ENCODE measurements around the gene ATCAY. TPM values are rescaled to one million over a fixed set of nuclear protein-coding genes. Genes with fewer than 3 reads are reported as not detected.
"Not testable (repeated sequence)": the region's sequence is repeated elsewhere in the genome, so short reads cannot be mapped to it uniquely, and the experiment has no call there.

ATCAY gene
- total RNA-seq, 2 donors from 2014 or later: not detected

DNA sequence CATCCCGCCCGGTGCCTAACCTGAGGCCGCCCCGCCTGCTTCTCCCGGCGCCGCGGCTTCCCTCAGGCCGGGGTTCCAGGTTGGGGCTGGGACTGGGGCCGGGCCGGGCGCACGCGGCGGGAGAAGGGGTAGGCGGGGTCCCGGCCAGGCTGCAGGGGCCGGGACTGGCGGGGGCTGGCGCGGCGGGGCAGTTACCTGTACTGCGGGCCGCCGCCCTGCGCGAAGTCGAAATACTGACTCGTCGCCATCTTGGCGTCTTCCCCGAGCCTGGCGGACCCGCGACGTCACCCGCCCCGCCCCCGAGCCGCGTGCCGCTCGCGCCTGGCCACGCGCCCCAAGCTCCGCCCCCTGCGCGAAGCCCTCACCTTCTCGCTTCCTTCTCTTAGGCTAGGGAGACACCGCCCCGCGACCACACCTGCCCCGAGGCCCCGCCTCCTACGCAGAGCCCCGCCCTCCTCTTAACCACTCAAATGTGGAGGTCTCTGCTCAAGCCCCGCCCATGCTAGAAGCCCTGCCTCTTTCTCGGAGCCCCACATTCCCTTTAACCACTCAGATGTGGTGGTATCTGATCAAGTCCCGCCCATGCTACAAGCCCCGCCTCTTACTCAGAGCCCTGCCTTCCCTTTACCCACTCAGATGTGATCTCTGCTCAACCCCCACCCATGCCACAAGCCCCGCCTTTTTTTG is 11.6 kb upstream of the ATCAY start, which contains the start of gene ZFR2:
TSS of gene ZFR2 (minus strand) at position 269 of the 687 bp plus-strand sequence. CDS start at position 248, 21 bp downstream.
- H3K27ac ChIP-seq: no peak within 1 kb of the TSS
- H3K9me3 ChIP-seq: no peaks in the 10 kb centered on the region
- no peak for ATAC-seq (ENCODE audit: insufficient number of reproducible peaks, low FRiP score, low read depth)
- TF ChIP-seq, protein P1, sequence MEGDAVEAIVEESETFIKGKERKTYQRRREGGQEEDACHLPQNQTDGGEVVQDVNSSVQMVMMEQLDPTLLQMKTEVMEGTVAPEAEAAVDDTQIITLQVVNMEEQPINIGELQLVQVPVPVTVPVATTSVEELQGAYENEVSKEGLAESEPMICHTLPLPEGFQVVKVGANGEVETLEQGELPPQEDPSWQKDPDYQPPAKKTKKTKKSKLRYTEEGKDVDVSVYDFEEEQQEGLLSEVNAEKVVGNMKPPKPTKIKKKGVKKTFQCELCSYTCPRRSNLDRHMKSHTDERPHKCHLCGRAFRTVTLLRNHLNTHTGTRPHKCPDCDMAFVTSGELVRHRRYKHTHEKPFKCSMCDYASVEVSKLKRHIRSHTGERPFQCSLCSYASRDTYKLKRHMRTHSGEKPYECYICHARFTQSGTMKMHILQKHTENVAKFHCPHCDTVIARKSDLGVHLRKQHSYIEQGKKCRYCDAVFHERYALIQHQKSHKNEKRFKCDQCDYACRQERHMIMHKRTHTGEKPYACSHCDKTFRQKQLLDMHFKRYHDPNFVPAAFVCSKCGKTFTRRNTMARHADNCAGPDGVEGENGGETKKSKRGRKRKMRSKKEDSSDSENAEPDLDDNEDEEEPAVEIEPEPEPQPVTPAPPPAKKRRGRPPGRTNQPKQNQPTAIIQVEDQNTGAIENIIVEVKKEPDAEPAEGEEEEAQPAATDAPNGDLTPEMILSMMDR (IDR thresholded peaks at IDR 0.05): no peak
- H3K4me3 ChIP-seq: peak within 1 kb of the TSS; percentile 13
- H3K4me1 ChIP-seq (ENCODE audit: control insufficient read depth in 1 of 2, low read depth in 2 of 2): no peaks in the 10 kb centered on the region
- no peaks in the 10 kb centered on the region for H3K36me3 ChIP-seq
- H3K27me3 ChIP-seq (replicated peaks; ENCODE audit: insufficient read depth): peaks cover 8% of the 10 kb centered on the region
- DNase-seq (ENCODE audit: low spot score): no peak

DNA sequence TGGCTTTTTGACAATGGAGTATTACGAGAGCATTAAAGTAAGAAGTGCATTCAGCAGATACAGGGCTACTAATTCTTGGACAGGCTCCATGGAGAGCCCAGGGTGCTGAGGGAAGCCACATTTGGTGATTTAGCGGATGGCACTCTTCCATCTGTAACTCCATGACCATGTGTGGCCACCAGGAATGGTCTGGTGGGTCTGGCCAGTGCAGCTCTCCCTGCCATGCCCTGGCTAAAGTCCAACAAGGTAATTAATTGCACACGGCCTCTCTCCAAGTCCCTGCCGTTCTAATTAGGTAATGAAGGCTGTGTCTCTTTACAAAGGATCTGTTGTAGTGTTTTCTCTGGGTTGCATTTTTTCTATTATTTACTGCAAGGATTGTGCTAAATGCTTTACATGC is 7.3 kb upstream of the ATCAY start:
- Histone ChIP-seq H3K27ac (no peak overlapping the region), H3K9me3 (no peaks in the 10 kb centered on the region), H3K36me3 (no peaks in the 10 kb centered on the region), H3K4me1 (ENCODE audit: control insufficient read depth in 1 of 2, low read depth in 2 of 2) (no peaks in the 10 kb centered on the region), H3K4me3 (no peak overlapping the region), H3K27me3 (replicated peaks; ENCODE audit: insufficient read depth) (peaks cover 2% of the 10 kb centered on the region)
- ATAC-seq (ENCODE audit: insufficient number of reproducible peaks, low FRiP score, low read depth) (no peak), DNase-seq (ENCODE audit: low spot score) (no peak)
- TF ChIP-seq, protein P1 (IDR thresholded peaks at IDR 0.05): no peak

DNA sequence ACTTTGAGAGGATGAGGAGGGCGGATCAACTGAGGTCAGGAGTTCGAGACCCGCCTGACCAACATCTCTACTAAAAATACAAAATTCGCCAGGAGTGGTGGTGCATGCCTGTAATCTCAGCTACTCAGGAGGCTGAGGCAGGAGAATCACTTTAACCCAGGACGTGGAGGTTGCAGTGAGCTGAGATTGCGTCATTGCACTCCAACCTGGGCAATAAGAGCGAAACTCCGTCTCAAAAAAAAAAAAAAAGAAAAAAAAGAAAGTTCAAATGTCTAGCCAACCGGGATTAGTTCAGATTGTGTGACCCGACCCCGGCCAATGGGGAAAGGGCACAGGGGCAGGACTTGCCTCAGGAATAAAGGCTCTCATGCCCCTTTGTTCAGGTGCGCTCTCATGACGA is 5.8 kb upstream of the ATCAY start:
- not testable (repeated sequence) for H3K9me3 ChIP-seq; ATAC-seq (ENCODE audit: insufficient number of reproducible peaks, low FRiP score, low read depth); H3K27ac ChIP-seq; H3K4me1 ChIP-seq (ENCODE audit: control insufficient read depth in 1 of 2, low read depth in 2 of 2); H3K27me3 ChIP-seq (replicated peaks; ENCODE audit: insufficient read depth); H3K4me3 ChIP-seq; H3K36me3 ChIP-seq; DNase-seq (ENCODE audit: low spot score)

DNA sequence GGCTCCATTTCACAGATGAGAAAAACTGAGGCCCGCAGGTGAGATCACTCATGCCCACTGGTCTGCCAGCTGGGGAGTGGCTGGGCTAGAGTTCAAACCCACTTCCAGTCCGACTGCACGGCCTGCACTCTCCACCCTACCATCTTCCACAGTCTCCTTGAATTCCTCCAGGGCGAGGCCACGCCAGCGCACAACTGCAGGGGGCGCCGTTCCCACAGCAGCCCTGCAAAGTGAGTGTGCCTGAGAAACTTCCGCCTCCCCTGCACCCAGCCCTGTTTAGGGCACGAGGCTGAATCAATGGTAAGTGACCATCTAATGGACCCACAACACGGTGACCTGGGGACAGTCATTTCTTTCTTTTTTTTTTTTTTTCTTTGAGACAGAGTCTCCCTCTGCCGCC is 829 bp upstream of the ATCAY start:
- DNase-seq (ENCODE audit: low spot score) (no peak), ATAC-seq (ENCODE audit: insufficient number of reproducible peaks, low FRiP score, low read depth) (no peak)
- Histone ChIP-seq H3K27me3 (replicated peaks; ENCODE audit: insufficient read depth) (peaks cover 6% of the 10 kb centered on the region), H3K4me1 (ENCODE audit: control insufficient read depth in 1 of 2, low read depth in 2 of 2) (no peaks in the 10 kb centered on the region), H3K36me3 (no peaks in the 10 kb centered on the region), H3K27ac (no peak overlapping the region), H3K4me3 (no peak overlapping the region), H3K9me3 (no peaks in the 10 kb centered on the region)
- TF ChIP-seq, protein P1 (IDR thresholded peaks at IDR 0.05): no peak

DNA sequence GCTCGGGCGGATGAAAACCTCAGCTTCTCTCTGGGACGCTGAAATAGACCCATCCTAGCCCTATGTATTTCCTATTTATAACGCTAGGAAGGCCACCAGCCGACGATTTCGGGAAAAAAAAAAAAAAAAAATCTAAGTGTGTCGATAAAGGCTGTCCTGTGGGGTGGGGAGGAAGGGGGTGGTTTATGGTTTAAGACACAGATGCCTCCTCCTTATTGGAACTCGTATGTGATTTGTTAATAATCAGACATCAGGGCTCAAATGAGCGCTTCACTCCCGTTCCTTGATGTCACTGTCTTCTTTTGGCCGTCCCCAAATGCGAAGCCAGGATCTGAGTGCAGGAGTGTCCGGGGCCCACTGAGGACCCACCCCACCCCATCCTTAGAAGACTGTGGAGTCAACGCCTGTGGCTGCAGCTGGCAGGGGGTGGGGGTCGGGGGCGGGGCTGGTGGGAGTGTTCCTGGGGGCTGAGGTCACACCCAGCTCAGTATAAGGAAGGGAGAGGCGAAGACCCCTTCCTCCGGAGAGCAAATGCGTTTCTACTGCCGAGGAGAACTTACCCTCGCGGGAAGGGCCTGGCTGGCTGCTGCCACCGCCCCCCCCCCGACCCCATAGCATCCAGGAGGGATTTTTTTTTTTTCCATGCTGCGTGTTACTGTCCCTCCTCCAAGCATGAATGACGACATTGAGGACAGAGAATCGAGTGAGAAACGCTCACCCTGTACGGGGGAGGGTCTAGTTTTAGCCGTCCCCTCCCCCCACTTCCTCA is 971 bp downstream of the ATCAY start:
- Histone ChIP-seq H3K4me3 (no peak overlapping the region), H3K4me1 (ENCODE audit: control insufficient read depth in 1 of 2, low read depth in 2 of 2) (no peaks in the 10 kb centered on the region), H3K9me3 (no peaks in the 10 kb centered on the region), H3K36me3 (no peaks in the 10 kb centered on the region), H3K27me3 (replicated peaks; ENCODE audit: insufficient read depth) (peaks cover 6% of the 10 kb centered on the region), H3K27ac (no peak overlapping the region)
- DNase-seq (ENCODE audit: low spot score) (no peak), ATAC-seq (ENCODE audit: insufficient number of reproducible peaks, low FRiP score, low read depth) (no peak)
- TF ChIP-seq, protein P1 (IDR thresholded peaks at IDR 0.05): no peak

All from thoracic aorta (tissue), 2 donors.